HepG2 (cell line): ENCODE measurements around the gene KCNAB2. TPM values are rescaled to one million over a fixed set of nuclear protein-coding genes. Genes with fewer than 3 reads are reported as not detected.

Experiments used
- ATAC-seq: fragments of 200-7000 bp; cut with Tn5 transposase; 3 replicates; pipeline ENCODE4 v1.9.1; 2020; ENCODE audit warnings: mild to moderate bottlenecking, moderate library complexity
- BruUV-seq: library from RNA; stranded (reverse); fragments of 400-500 nt; replicated peaks from 2 replicates; lab custom pipeline; 2021; lab: Mats Ljungman, UMichigan
- CTCF ChIA-PET: fragments of 300-600 bp; formaldehyde crosslinking; extraction: SDS; loops from one replicate; lab custom pipeline; 2021; ENCODE audit warnings: low total read pairs, inconsistent platforms, low intra/inter-chr PET ratio; lab: Yijun Ruan, JAX
- POLR2A ChIA-PET: fragments of 350-600 bp; sonication (Branson Sonifier 250); formaldehyde crosslinking; loops from one replicate; lab custom pipeline; 2020; ENCODE audit warnings: antibody characterized with exemption, inconsistent platforms; lab: Yijun Ruan, JAX
- DNase-seq: peaks from one replicate; pipeline ENCODE4 v3.0.0-alpha.2; 2015; ENCODE audit warnings: low spot score
- FAIRE-seq: peaks from 3 replicates; lab custom pipeline; 2011; peaks lifted over from hg19 to GRCh38; lab: Jason Lieb, UNC
- H2AFZ ChIP-seq: one replicate; pipeline ENCODE4 v1.6.1; 2011; ENCODE audit warnings: low read length, inconsistent platforms
- H3K27ac ChIP-seq: fragments of 300-600 bp; 3 replicates; pipeline ENCODE4 v1.8.0; 2011; ENCODE audit warnings: mixed run types, mild to moderate bottlenecking, mixed read lengths, low read length, inconsistent platforms; ENCODE audit not compliant: insufficient read depth; ENCODE audit errors: extremely low read length
- H3K27me3 ChIP-seq, 2 experiments: fragments of 200-600 bp in 1 of 2; 2 replicates in 1 of 2; 3 replicates in 1 of 2; pipeline versions ENCODE4 v1.6.0 to v1.8.0; 2011; ENCODE audit warnings: low read length in 2 of 2, mild to moderate bottlenecking in 2 of 2, moderate library complexity in 2 of 2, inconsistent platforms in 1 of 2; ENCODE audit not compliant: insufficient read depth in 2 of 2, control insufficient read depth in 1 of 2
- H3K36me3 ChIP-seq, 2 experiments: fragments of 200-600 bp in 1 of 2; replicated peaks in 1 of 2; 2 replicates in 1 of 2; 3 replicates in 1 of 2; pipeline versions ENCODE4 v1.5.1 to v1.8.0; 2011; ENCODE audit warnings: low read length in 2 of 2, inconsistent platforms in 1 of 2; ENCODE audit not compliant: insufficient read depth in 2 of 2, control insufficient read depth in 1 of 2
- H3K4me1 ChIP-seq: 2 replicates; pipeline ENCODE4 v1.5.1; 2012; ENCODE audit warnings: low read length, inconsistent platforms; ENCODE audit not compliant: insufficient read depth
- H3K4me2 ChIP-seq: 2 replicates; pipeline ENCODE4 v1.6.0; 2011; ENCODE audit warnings: low read depth, low read length, inconsistent platforms
- H3K4me3 ChIP-seq, 3 experiments: fragments of 200-600 bp in 1 of 3; sonication (generic), shearing (Covaris generic) in 1 of 3; replicated peaks in 1 of 3; 2 replicates each; pipeline ENCODE4 v1.5.1; 2011 to 2016; ENCODE audit warnings: low read length in 3 of 3, inconsistent platforms in 2 of 3, low read depth in 2 of 3, mild to moderate bottlenecking in 2 of 3, control low read depth in 1 of 3, mixed read lengths in 1 of 3; ENCODE audit not compliant: insufficient read depth in 1 of 3
- H3K79me2 ChIP-seq: one replicate; pipeline ENCODE4 v1.6.1; 2011; ENCODE audit warnings: low read length, inconsistent platforms; ENCODE audit not compliant: insufficient read depth
- H3K9ac ChIP-seq: 2 replicates; pipeline ENCODE4 v1.6.0; 2011; ENCODE audit warnings: mild to moderate bottlenecking, low read depth, low read length, inconsistent platforms; ENCODE audit not compliant: insufficient read depth
- H3K9me3 ChIP-seq: 2 replicates; pipeline ENCODE4 v1.5.1; 2012; ENCODE audit warnings: mild to moderate bottlenecking, low read length
- H4K20me1 ChIP-seq: 2 replicates; pipeline ENCODE4 v1.6.0; 2011; ENCODE audit warnings: inconsistent platforms, mild to moderate bottlenecking, low read length, moderate library complexity; ENCODE audit not compliant: insufficient read depth
- CTCF ChIP-seq: sonication (generic); formaldehyde crosslinking; IDR thresholded peaks from 2 replicates; pipeline ENCODE4 v1.5.0; 2020; ENCODE audit warnings: mild to moderate bottlenecking, missing genetic modification reagents, moderate library complexity
- EP300 ChIP-seq, 3 experiments: sonication (generic) in 1 of 3; formaldehyde crosslinking in 1 of 3; IDR thresholded peaks; 2 replicates each; pipeline versions ENCODE4 v1.5.1 to v1.6.1; 2011 to 2020; ENCODE audit warnings: low read depth in 2 of 3, low read length in 2 of 3, borderline replicate concordance in 1 of 3, improper control_type of control experiment in 1 of 3, mild to moderate bottlenecking in 1 of 3, missing genetic modification reagents in 1 of 3, moderate library complexity in 1 of 3
- HNRNPL ChIP-seq: fragments of 200-400 bp; formaldehyde crosslinking; IDR thresholded peaks from 2 replicates; pipeline ENCODE4 v1.6.1; 2017; ENCODE audit warnings: mild to moderate bottlenecking, low read depth, low read length
- MAFF ChIP-seq: IDR thresholded peaks from 2 replicates; pipeline ENCODE4 v1.6.1; 2011; ENCODE audit warnings: low read depth, low read length, improper control_type of control experiment
- MAFK ChIP-seq, 2 experiments: IDR thresholded peaks in 1 of 2; conservative IDR thresholded peaks in 1 of 2; 2 replicates each; pipeline ENCODE4 v1.6.1; 2011; ENCODE audit warnings: improper control_type of control experiment in 2 of 2, low read length in 2 of 2
- STAG1 ChIP-seq: sonication (generic); formaldehyde crosslinking; IDR thresholded peaks from 2 replicates; pipeline ENCODE4 v1.4.0; 2020; ENCODE audit warnings: missing genetic modification reagents
- ZNF292 ChIP-seq: sonication (generic); formaldehyde crosslinking; IDR thresholded peaks from 2 replicates; pipeline ENCODE4 v1.8.1; 2022; ENCODE audit warnings: mild to moderate bottlenecking, low read depth, missing genetic modification reagents, borderline replicate concordance
- WGBS: methylation state at CpG from one replicate; pipeline ENCODE4 v1.1.6; 2017; ENCODE audit warnings: low lambda C conversion rate; 5-methylcytosine and 5-hydroxymethylcytosine counted together
- in situ Hi-C: cut with HindIII; loops from 2 replicates; pipeline ENCODE4 v1.10.0; 2017; ENCODE audit warnings: low pct_unique_long_range_greater_than_20kb; ENCODE audit not compliant: extremely low pct_ligation_motif_present
- intact Hi-C: fragments of 100-400 bp; cut with micrococcal nuclease; formaldehyde crosslinking; loops from one replicate; pipeline ENCODE4 v1.10.0; 2022; ENCODE audit not compliant: unreplicated experiment
- polyA plus RNA-seq, 8 experiments: library from polyadenylated mRNA; depleted of rRNA in 3 of 8; stranded (reverse) in 7 of 8; unstranded in 1 of 8; fragments of >200 nt; fragmentation: Illumina TruSeq in 4 of 8; extraction: Trizol in 4 of 8; gene quantifications; 2 replicates each; pipeline versions ENCODE4 v1.2.1 to v1.2.3, GENCODE V29; 2011 to 2016; ENCODE audit warnings: low read depth in 4 of 8, missing spikeins in 1 of 8, mixed read lengths in 1 of 8; ENCODE audit not compliant: insufficient read depth in 1 of 8
- total RNA-seq, 5 experiments: library from RNA; depleted of rRNA; stranded (reverse); fragments of >200 nt; fragmentation: Illumina TruSeq; extraction: Trizol; gene quantifications; 2 replicates each; pipeline ENCODE4 v1.2.3, GENCODE V29; 2016; ENCODE audit warnings: low read depth in 1 of 5

The KCNAB2 gene
- total and polyA plus RNA-seq, 2 of the 13 experiments (the other 11 are each of a cell fraction or from before 2014, with no cell fraction given), result 6.2 to 8.8 TPM

GRCh38 chr1:6105218-6105679 is 59.6 kb downstream of the KCNAB2 start:
- POLR2A ChIA-PET, result interaction anchor here (0.6 kb wide), 1 partner anchor 102 kb away, joined by 3 read pairs; no protein-coding TSS in a partner anchor
- TF ChIP-seq STAG1 (CRISPR knock-in tag), result peak; percentile 40
- TF ChIP-seq MAFF, result peak; percentile 87
- TF ChIP-seq MAFK (conservative IDR thresholded peaks at IDR 0.05 in 1 of 2, IDR thresholded peaks at IDR 0.05 in 1 of 2; ENCODE audit: low read length in 2 of 2), result peak; percentile 87 to 90
- TF ChIP-seq CTCF, result peak; percentile 52
- TF ChIP-seq ZNF292 (CRISPR knock-in tag), result no peak
- 0 out of 2 replicates have a peak, but pooled peaks have one; percentile 42 for TF ChIP-seq HNRNPL
- TF ChIP-seq EP300 (IDR thresholded peaks at IDR 0.05; ENCODE audit: low read depth in 2 of 2, low read length in 2 of 2), result no peak
- TF ChIP-seq EP300 (CRISPR knock-in tag; IDR thresholded peaks at IDR 0.05; ENCODE audit: borderline replicate concordance), result no peak
- TF ChIP-seq, all 625 proteins: peak for 5
- H3K4me3 ChIP-seq, result peak overlapping the region in 1 of 3 experiments; percentile 28; a peak in 1 of 6 replicates
- H3K4me1 ChIP-seq, result no peaks in the 10 kb centered on the region
- BruUV-seq, result no TSS peak
- 0 out of 3 replicates have a peak, but pooled peaks have one; percentile 16 for ATAC-seq
- intact Hi-C loops (loop anchor here (10.0 kb wide), 1 partner anchor 140 kb away; the partner anchor contains the start of gene HES3), in situ Hi-C loops (no loop called here)
- peaks cover 11 to 56% of the 10 kb centered on the region in 2 experiments; a peak in 4 of 5 replicates for H3K27me3 ChIP-seq
- H3K79me2 ChIP-seq, result no peaks in the 10 kb centered on the region
- H3K36me3 ChIP-seq, result no peaks in the 10 kb centered on the region
- FAIRE-seq, result no peak
- no peak overlapping the region for H3K27ac ChIP-seq
- CTCF ChIA-PET, result interaction anchor here (2.0 kb wide), 1 partner anchor 66 kb away, joined by 5 read pairs; no protein-coding TSS in a partner anchor
- no peak overlapping the region for H3K9ac ChIP-seq
- 0% methylated on average over 6 of the region's 12 CpGs for WGBS
- H2AFZ ChIP-seq, result no peak overlapping the region
- no peaks in the 10 kb centered on the region for H3K9me3 ChIP-seq
- DNase-seq, result no peak
- no peaks in the 10 kb centered on the region for H4K20me1 ChIP-seq
- no peak overlapping the region for H3K4me2 ChIP-seq
